Measurements from ENCODE around the gene MOB2. TPM values are rescaled to one million over a fixed set of nuclear protein-coding genes. Genes with fewer than 3 reads are reported as not detected.

Gene MOB2
- total and polyA plus RNA-seq, 4 donors: 32.4 to 104 (median 58.5) TPM

DNA sequence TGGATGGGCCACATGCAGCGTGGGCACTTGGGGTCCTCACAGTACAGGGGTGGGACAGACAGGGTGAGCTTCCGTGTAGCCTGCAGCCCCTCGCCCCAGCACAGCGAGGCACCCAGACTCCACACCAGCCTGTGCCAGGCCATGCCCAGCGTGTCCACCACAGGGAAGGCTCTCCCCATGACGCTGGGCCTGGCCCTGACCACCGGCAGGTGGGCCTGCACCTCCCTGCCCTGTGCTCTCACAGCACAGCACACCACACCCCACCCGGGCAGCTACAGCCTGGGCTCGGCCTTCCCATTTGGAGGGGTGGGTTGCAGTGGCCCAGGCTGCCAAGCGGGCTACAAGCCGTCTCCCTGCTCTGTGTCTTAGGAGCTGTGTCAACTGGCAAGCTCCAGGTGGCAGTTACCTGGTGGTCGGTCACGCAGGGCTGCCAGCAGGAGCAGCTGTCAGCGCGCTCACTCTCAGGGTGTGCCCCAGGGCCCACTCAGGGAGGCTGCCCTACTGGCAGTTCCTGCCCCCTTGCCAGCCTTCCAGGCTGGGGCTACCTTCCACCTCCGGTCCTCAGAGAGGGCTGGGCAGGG lies 4.6 kb downstream of the MOB2 start:
- 42 to 46% methylated on average over 16 of the region's 16 CpGs for WGBS, 2 donors
- peak; percentile 40 to 72 for DNase-seq
- ATAC-seq (ENCODE audit: low FRiP score): peak; percentile 19
- Histone ChIP-seq H3K27ac (ENCODE audit: low read depth in 1 of 2, low read length in 2 of 2) (peak overlapping the region; percentile 93 to 96), H3K4me3 (ENCODE audit: low read length in 2 of 2) (no peak overlapping the region), H3K36me3 (ENCODE audit: control insufficient read depth in 1 of 2, insufficient read depth in 2 of 2, low read length in 1 of 2) (peaks cover 0 to 2% of the 10 kb centered on the region in 2 donors), H3K9me3 (ENCODE audit: control insufficient read depth, low read length) (no peaks in the 10 kb centered on the region), H3K4me1 (ENCODE audit: control insufficient read depth in 1 of 2, insufficient read depth in 2 of 2, low read length in 2 of 2) (no peaks in the 10 kb centered on the region), H3K27me3 (ENCODE audit: control insufficient read depth in 1 of 2, insufficient read depth in 2 of 2, low read length in 1 of 2) (no peaks in the 10 kb centered on the region)
- intact Hi-C loops (cut with DNase I): loop anchor here in 1 of 2 donors (10.0 kb wide), 1 partner anchor 207 kb away; no protein-coding TSS in a partner anchor

DNA sequence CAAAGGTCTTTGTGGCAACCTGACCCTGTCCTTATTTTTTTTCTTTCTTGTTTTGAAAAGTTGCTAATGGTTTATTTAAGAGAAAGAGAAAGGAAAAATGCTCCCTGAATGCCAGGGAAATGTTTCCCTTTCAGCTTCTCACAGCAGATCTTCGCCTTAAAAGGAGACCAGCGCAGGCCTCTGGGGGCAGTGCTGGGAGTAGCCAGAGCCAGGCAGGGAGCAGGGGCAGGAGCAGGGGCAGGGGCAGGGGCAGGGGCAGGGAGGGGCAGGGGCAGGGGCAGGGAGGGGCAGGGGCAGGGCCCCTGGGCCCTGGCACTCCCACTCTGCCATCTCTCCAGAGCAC lies 5.1 kb downstream of the MOB2 start:
- Histone ChIP-seq H3K4me3 (ENCODE audit: low read length in 2 of 2) (no peak overlapping the region), H3K27me3 (ENCODE audit: control insufficient read depth in 1 of 2, insufficient read depth in 2 of 2, low read length in 1 of 2) (no peaks in the 10 kb centered on the region), H3K36me3 (ENCODE audit: control insufficient read depth in 1 of 2, insufficient read depth in 2 of 2, low read length in 1 of 2) (peaks cover 0 to 2% of the 10 kb centered on the region in 2 donors), H3K9me3 (ENCODE audit: control insufficient read depth, low read length) (no peaks in the 10 kb centered on the region), H3K27ac (ENCODE audit: low read depth in 1 of 2, low read length in 2 of 2) (peak overlapping the region; percentile 93 to 96), H3K4me1 (ENCODE audit: control insufficient read depth in 1 of 2, insufficient read depth in 2 of 2, low read length in 2 of 2) (no peaks in the 10 kb centered on the region)
- ATAC-seq (ENCODE audit: low FRiP score) (peak; percentile 55), DNase-seq (peak; percentile 75 to 84)
- WGBS, 2 donors: 6 to 11% methylated on average over 2 of the region's 2 CpGs
- intact Hi-C loops (cut with DNase I): loop anchor here in 1 of 2 donors (10.0 kb wide), 1 partner anchor 207 kb away; no protein-coding TSS in a partner anchor

DNA sequence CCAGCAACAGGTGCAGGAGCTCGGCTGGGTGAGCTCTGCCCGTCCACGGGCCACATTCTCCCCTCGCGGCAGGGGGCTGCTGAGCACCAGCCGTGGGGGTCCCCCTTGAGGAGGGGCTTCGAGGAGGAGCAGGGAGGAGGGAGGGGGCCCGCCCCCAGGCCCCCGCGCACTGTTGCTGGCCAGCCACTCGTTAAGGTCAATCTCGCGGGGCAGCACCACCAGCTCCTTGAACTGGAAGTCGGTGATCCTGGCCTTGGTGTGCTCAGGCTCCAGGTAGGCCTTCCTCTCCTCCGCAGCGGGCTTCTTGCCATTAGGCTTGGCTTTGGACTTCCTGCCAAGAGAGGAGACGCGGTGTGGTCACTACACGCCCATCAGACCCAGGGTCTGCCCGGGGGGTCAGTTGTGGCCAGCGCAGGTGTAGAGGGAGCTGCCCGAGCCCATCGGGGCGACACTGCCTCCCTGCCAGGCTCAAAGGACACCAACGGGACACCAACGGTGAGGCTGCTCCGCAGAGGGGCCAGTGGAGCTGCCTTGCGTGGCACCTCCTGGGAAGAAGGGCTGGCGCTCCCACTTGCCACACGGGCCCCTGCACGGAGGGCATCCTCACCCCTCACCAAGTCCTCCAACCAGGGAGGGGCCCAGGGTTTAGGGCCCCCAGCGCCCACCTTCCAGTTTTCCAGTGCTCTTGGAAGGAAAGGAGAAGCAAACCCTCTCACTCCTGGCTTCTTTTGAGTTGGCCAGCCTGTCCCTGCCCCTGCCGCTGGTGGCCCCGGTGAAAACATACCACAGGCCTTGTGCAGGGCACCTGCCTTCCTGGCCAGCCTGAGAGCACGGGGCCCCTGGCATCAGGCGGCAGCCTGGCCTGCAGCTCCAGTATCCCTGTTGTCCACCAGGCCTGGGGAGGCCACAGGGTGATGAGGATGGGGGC lies 5.8 kb downstream of the MOB2 start:
- peaks cover 0 to 2% of the 10 kb centered on the region in 2 donors for H3K36me3 ChIP-seq (ENCODE audit: control insufficient read depth in 1 of 2, insufficient read depth in 2 of 2, low read length in 1 of 2)
- peak overlapping the region; percentile 64 to 80 for H3K27ac ChIP-seq (ENCODE audit: low read depth in 1 of 2, low read length in 2 of 2)
- H3K4me3 ChIP-seq (ENCODE audit: low read length in 2 of 2): no peak overlapping the region
- H3K27me3 ChIP-seq (ENCODE audit: control insufficient read depth in 1 of 2, insufficient read depth in 2 of 2, low read length in 1 of 2): no peaks in the 10 kb centered on the region
- no peaks in the 10 kb centered on the region for H3K9me3 ChIP-seq (ENCODE audit: control insufficient read depth, low read length)
- no peaks in the 10 kb centered on the region for H3K4me1 ChIP-seq (ENCODE audit: control insufficient read depth in 1 of 2, insufficient read depth in 2 of 2, low read length in 2 of 2)
- ATAC-seq (ENCODE audit: low FRiP score) (peak; percentile 5), DNase-seq (peak; percentile 57 to 79)
- WGBS, 2 donors: 69 to 74% methylated on average over 35 to 36 of the region's 36 CpGs
- intact Hi-C loops (cut with DNase I): loop anchor here in 1 of 2 donors (10.0 kb wide), 1 partner anchor 206 kb away; no protein-coding TSS in a partner anchor

DNA sequence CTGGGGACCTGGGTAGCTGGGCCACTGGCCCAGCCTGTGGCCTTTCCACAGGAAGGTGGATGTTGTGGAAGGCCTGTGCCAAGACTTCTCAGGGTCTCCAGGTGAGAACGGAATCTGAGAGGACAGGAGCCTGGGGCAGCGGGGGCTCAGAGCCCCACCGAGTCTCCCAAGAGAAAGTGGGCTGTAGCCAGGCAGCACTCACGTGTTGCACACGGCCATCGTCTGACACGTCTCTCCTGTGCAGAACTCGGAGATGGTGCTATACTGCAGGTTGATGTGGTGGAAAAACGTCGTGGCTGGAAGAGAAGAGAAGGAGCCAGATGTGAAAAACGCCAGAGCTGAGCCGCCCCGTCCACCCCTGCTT lies 6.4 kb downstream of the MOB2 start:
- H3K9me3 ChIP-seq (ENCODE audit: control insufficient read depth, low read length): no peaks in the 10 kb centered on the region
- ATAC-seq (ENCODE audit: low FRiP score) (no peak), DNase-seq (peak; percentile 32 to 45)
- H3K27ac ChIP-seq (ENCODE audit: low read depth in 1 of 2, low read length in 2 of 2): peak overlapping the region in 1 of 2 donors; percentile 9
- H3K36me3 ChIP-seq (ENCODE audit: control insufficient read depth in 1 of 2, insufficient read depth in 2 of 2, low read length in 1 of 2): peaks cover 0 to 2% of the 10 kb centered on the region in 2 donors
- no peaks in the 10 kb centered on the region for H3K4me1 ChIP-seq (ENCODE audit: control insufficient read depth in 1 of 2, insufficient read depth in 2 of 2, low read length in 2 of 2)
- intact Hi-C loops (cut with DNase I): loop anchor here in 1 of 2 donors (10.0 kb wide), 1 partner anchor 205 kb away; no protein-coding TSS in a partner anchor
- H3K27me3 ChIP-seq (ENCODE audit: control insufficient read depth in 1 of 2, insufficient read depth in 2 of 2, low read length in 1 of 2): no peaks in the 10 kb centered on the region
- H3K4me3 ChIP-seq (ENCODE audit: low read length in 2 of 2): no peak overlapping the region
- WGBS, 2 donors: 80 to 81% methylated on average over 13 of the region's 13 CpGs

DNA sequence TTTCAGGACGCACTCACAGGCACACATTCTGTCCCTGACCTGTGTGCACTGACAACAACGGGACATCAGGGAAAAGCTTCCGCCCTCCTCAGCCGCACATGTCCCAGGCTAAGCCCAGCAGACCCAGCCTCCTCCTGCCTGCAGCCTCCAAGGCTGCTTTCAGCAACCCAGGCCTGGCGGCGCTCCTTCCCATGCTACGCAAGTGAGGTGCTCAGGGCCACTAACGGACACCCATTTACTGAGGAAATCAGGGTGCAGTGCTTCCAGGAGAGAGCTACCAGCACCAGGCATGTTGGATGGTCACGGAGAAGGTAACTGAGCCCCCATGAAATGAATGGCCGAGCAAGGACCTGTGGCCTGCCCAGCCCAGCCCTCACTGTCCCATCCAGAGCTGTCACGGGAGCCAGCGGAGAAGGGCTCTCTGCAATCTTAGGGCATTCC lies 6.9 kb downstream of the MOB2 start:
- H3K27ac ChIP-seq (ENCODE audit: low read depth in 1 of 2, low read length in 2 of 2): peak overlapping the region in 1 of 2 donors; percentile 9
- H3K4me3 ChIP-seq (ENCODE audit: low read length in 2 of 2): no peak overlapping the region
- 87 to 88% methylated on average over 12 of the region's 12 CpGs for WGBS, 2 donors
- no peaks in the 10 kb centered on the region for H3K9me3 ChIP-seq (ENCODE audit: control insufficient read depth, low read length)
- DNase-seq (peak; percentile 32 to 63), ATAC-seq (ENCODE audit: low FRiP score) (no peak)
- no peaks in the 10 kb centered on the region for H3K4me1 ChIP-seq (ENCODE audit: control insufficient read depth in 1 of 2, insufficient read depth in 2 of 2, low read length in 2 of 2)
- H3K36me3 ChIP-seq (ENCODE audit: control insufficient read depth in 1 of 2, insufficient read depth in 2 of 2, low read length in 1 of 2): peaks cover 0 to 2% of the 10 kb centered on the region in 2 donors
- no peaks in the 10 kb centered on the region for H3K27me3 ChIP-seq (ENCODE audit: control insufficient read depth in 1 of 2, insufficient read depth in 2 of 2, low read length in 1 of 2)
- intact Hi-C loops (cut with DNase I): loop anchor here in 1 of 2 donors (10.0 kb wide), 1 partner anchor 205 kb away; no protein-coding TSS in a partner anchor

DNA sequence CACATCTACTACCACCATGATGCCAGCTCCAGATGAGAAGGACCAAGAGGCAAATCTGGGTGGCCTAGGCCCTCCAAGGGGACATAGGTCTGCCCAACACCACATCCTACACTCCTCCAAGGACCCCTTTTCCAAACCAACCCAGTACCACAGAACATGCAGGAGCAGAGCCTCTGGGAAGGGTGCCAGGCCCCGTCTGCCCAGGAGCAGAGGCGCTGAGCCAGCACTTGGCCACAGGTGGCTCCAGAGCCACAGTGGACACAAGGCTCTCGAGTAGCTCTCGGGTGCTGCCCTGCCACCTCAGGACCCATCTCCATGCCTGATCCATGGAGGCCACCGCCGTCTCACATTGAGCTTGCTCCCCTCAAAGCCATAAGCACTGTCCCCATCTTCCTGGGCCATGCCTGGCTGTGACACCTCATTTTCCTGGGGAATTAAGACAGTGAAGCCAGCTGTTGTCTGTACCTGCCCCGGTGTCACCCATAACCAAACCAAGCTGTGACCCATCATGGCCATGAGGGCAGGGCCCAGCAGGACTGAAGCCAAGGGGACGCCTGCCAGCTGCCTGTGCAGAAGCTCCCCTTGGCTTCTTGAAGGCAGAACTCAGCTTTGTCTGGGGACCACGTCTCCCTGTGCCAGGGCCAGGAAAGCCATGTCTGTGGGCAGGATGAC lies 7.4 kb downstream of the MOB2 start:
- ATAC-seq (ENCODE audit: low FRiP score) (no peak), DNase-seq (peak; percentile 42 to 72)
- Histone ChIP-seq H3K4me3 (ENCODE audit: low read length in 2 of 2) (no peak overlapping the region), H3K9me3 (ENCODE audit: control insufficient read depth, low read length) (no peaks in the 10 kb centered on the region), H3K27me3 (ENCODE audit: control insufficient read depth in 1 of 2, insufficient read depth in 2 of 2, low read length in 1 of 2) (no peaks in the 10 kb centered on the region), H3K27ac (ENCODE audit: low read depth in 1 of 2, low read length in 2 of 2) (no peak overlapping the region), H3K36me3 (ENCODE audit: control insufficient read depth in 1 of 2, insufficient read depth in 2 of 2, low read length in 1 of 2) (peaks cover 0 to 2% of the 10 kb centered on the region in 2 donors), H3K4me1 (ENCODE audit: control insufficient read depth in 1 of 2, insufficient read depth in 2 of 2, low read length in 2 of 2) (no peaks in the 10 kb centered on the region)
- intact Hi-C loops (cut with DNase I): no loop called here
- 52 to 56% methylated on average over 9 of the region's 9 CpGs for WGBS, 2 donors

DNA sequence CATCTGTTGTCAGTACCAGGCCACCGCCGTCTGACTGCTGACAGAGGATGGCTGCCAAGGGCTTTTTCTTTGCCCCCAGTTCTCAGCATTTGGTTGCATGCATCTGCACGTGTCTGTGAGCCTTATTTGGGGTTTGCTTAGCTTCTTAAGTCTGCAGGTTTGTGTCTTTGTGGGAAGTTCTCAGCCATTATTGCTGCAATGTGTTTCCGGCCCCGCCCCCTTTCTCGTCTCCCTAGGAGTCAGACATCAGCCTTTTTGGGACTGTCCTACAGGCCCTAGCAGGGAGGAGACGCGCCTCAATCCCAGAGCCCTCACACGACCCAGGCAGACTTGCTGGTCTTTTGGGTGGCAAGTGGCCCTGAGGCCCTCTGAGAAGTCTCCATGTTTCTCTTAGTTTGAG lies 8.0 kb downstream of the MOB2 start:
- no peak for ATAC-seq (ENCODE audit: low FRiP score)
- Histone ChIP-seq H3K9me3 (ENCODE audit: control insufficient read depth, low read length) (no peaks in the 10 kb centered on the region), H3K36me3 (ENCODE audit: control insufficient read depth in 1 of 2, insufficient read depth in 2 of 2, low read length in 1 of 2) (peaks cover 0 to 4% of the 10 kb centered on the region in 2 donors), H3K4me1 (ENCODE audit: control insufficient read depth in 1 of 2, insufficient read depth in 2 of 2, low read length in 2 of 2) (no peaks in the 10 kb centered on the region), H3K27me3 (ENCODE audit: control insufficient read depth in 1 of 2, insufficient read depth in 2 of 2, low read length in 1 of 2) (no peaks in the 10 kb centered on the region), H3K4me3 (ENCODE audit: low read length in 2 of 2) (no peak overlapping the region), H3K27ac (ENCODE audit: low read depth in 1 of 2, low read length in 2 of 2) (no peak overlapping the region)
- 65 to 70% methylated on average over 9 of the region's 9 CpGs for WGBS, 2 donors
- intact Hi-C loops (cut with DNase I): loop anchor here in 1 of 2 donors (1.0 kb wide), 1 partner anchor 9 kb away; no protein-coding TSS in a partner anchor
- peak; percentile 50 to 68 for DNase-seq

DNA sequence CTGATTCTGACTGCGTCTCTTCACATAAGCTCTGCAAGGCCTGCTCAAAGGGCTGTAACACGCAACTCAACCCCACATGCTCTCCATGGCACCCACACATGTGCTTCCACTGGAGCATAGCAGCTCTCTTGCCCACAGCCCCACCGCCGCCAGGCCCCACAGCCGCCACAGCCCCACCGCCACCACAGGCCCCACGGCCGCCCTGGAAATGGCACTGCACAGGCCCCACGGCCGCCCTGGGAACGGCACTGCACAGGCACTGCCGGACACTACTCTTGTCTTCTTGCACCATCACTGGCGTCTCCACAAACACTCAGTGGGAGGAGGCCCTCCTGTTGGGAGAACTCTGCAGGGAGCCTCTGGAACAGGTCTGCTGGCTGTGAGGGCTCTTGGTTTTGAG lies 8.6 kb downstream of the MOB2 start:
- Histone ChIP-seq H3K36me3 (ENCODE audit: control insufficient read depth in 1 of 2, insufficient read depth in 2 of 2, low read length in 1 of 2) (peaks cover 0 to 7% of the 10 kb centered on the region in 2 donors), H3K9me3 (ENCODE audit: control insufficient read depth, low read length) (no peaks in the 10 kb centered on the region), H3K27ac (ENCODE audit: low read depth in 1 of 2, low read length in 2 of 2) (no peak overlapping the region), H3K4me3 (ENCODE audit: low read length in 2 of 2) (no peak overlapping the region), H3K4me1 (ENCODE audit: control insufficient read depth in 1 of 2, insufficient read depth in 2 of 2, low read length in 2 of 2) (no peaks in the 10 kb centered on the region), H3K27me3 (ENCODE audit: control insufficient read depth in 1 of 2, insufficient read depth in 2 of 2, low read length in 1 of 2) (no peaks in the 10 kb centered on the region)
- intact Hi-C loops (cut with DNase I): loop anchor here in 1 of 2 donors (1.0 kb wide), 1 partner anchor 9 kb away; no protein-coding TSS in a partner anchor
- ATAC-seq (ENCODE audit: low FRiP score) (no peak), DNase-seq (peak; percentile 21 to 76)
- WGBS, 2 donors: 94 to 95% methylated on average over 13 of the region's 13 CpGs
